NCI-H774 (cell line): ENCODE results near the gene CDC20.

ENCODE experiments used
- DNase-seq: peaks from one replicate; lab custom pipeline; 2025; lab: John Stamatoyannopoulos, UW

CDC20 gene

GRCh38 chr1:43358746-43359693 lies at the start of gene CDC20:
TSS of gene CDC20 (plus strand) at chr1:43358981. CDS start at chr1:43359216, 235 bp downstream.
- DNase-seq: peak; percentile 100

GRCh38 chr1:43309405-43310025 lies 49.3 kb upstream of the CDC20 start:
- no peak for DNase-seq

GRCh38 chr1:43311521-43311920 lies 47.3 kb upstream of the CDC20 start:
- no peak for DNase-seq

- no peak for DNase-seq
These were observed 46.6 kb upstream of the CDC20 start for GRCh38 chr1:43312212-43312623.

- no peak for DNase-seq
These were observed 45.9 kb upstream of the CDC20 start for GRCh38 chr1:43312663-43313515.

GRCh38 chr1:43313771-43314170 lies 45.0 kb upstream of the CDC20 start:
- DNase-seq: no peak

GRCh38 chr1:43314233-43314632 lies 44.5 kb upstream of the CDC20 start:
- DNase-seq: no peak

- no peak for DNase-seq
These were observed 43.3 kb upstream of the CDC20 start for GRCh38 chr1:43315481-43315880.

- DNase-seq: no peak
These were observed 42.6 kb upstream of the CDC20 start for GRCh38 chr1:43315963-43316737.

- no peak for DNase-seq
These were observed 41.9 kb upstream of the CDC20 start for GRCh38 chr1:43316738-43317520.

- no peak for DNase-seq
These were observed 40.8 kb upstream of the CDC20 start for GRCh38 chr1:43317817-43318471.

GRCh38 chr1:43318831-43319230 lies 40.0 kb upstream of the CDC20 start:
- no peak for DNase-seq

- DNase-seq: no peak
These were observed 39.5 kb upstream of the CDC20 start for GRCh38 chr1:43319288-43319687.

GRCh38 chr1:43319766-43320165 lies 39.0 kb upstream of the CDC20 start:
- no peak for DNase-seq

GRCh38 chr1:43321331-43321891 lies 37.4 kb upstream of the CDC20 start:
- DNase-seq: no peak

GRCh38 chr1:43322506-43322905 lies 36.3 kb upstream of the CDC20 start:
- no peak for DNase-seq

GRCh38 chr1:43324810-43325209 lies 34.0 kb upstream of the CDC20 start:
- no peak for DNase-seq

GRCh38 chr1:43325381-43325780 lies 33.4 kb upstream of the CDC20 start:
- DNase-seq: no peak

GRCh38 chr1:43327549-43328292 lies 31.1 kb upstream of the CDC20 start:
- DNase-seq: no peak
